K562 (cell line): ENCODE data around the gene KCNJ9. TPM values are rescaled to one million over a fixed set of nuclear protein-coding genes. Genes with fewer than 3 reads are reported as not detected.

ENCODE experiments used
- ATF1 ChIP-seq, 2 experiments: fragments of 450-650 bp in 1 of 2; IDR thresholded peaks; 2 replicates each; pipeline ENCODE4 v1.6.1; 2016; ENCODE audit warnings: missing compliant biosample characterization in 1 of 2, missing genetic modification characterization in 1 of 2
- CCAR2 ChIP-seq: fragments of 200-400 bp; formaldehyde crosslinking; IDR thresholded peaks from 2 replicates; pipeline ENCODE4 v1.6.1; 2017; ENCODE audit warnings: mild to moderate bottlenecking, low read depth, low read length
- CEBPG ChIP-seq, 3 experiments: fragments of 200-800 bp in 1 of 3; sonication (Bioruptor generic) in 1 of 3; sonication (generic) in 1 of 3; formaldehyde crosslinking in 1 of 3; IDR thresholded peaks in 2 of 3; conservative IDR thresholded peaks in 1 of 3; 2 replicates each; pipeline versions ENCODE4 v1.6.1 to v1.8.0; 2016 to 2022; ENCODE audit warnings: missing compliant biosample characterization in 2 of 3, missing genetic modification characterization in 2 of 3, mild to moderate bottlenecking in 1 of 3, missing genetic modification reagents in 1 of 3
- FOXP1 ChIP-seq: sonication (generic); formaldehyde crosslinking; IDR thresholded peaks from 2 replicates; pipeline ENCODE4 v1.8.0; 2022; ENCODE audit warnings: mild to moderate bottlenecking, missing genetic modification reagents
- JUN ChIP-seq, 2 experiments: sonication (generic) in 1 of 2; formaldehyde crosslinking in 1 of 2; IDR thresholded peaks; 2 replicates each; pipeline versions ENCODE4 v1.6.1 to v1.8.0; 2012 to 2022; ENCODE audit warnings: borderline replicate concordance in 2 of 2, mild to moderate bottlenecking in 2 of 2, improper control_type of control experiment in 1 of 2, low read depth in 1 of 2, low read length in 1 of 2, missing genetic modification reagents in 1 of 2
- KLF13 ChIP-seq: fragments of 450-650 bp; IDR thresholded peaks from 2 replicates; pipeline ENCODE4 v1.6.1; 2016; ENCODE audit warnings: missing genetic modification characterization, low read depth, mild to moderate bottlenecking, missing compliant biosample characterization, moderate library complexity, borderline replicate concordance
- LARP7 ChIP-seq: fragments of 450-650 bp; IDR thresholded peaks from 2 replicates; pipeline ENCODE4 v1.6.1; 2016
- NR2C2 ChIP-seq, 2 experiments: fragments of 200-800 bp in 1 of 2; sonication (Bioruptor generic) in 1 of 2; sonication (generic) in 1 of 2; formaldehyde crosslinking in 1 of 2; IDR thresholded peaks; 2 replicates each; pipeline versions ENCODE4 v1.6.1 to v1.8.0; 2016 to 2022; ENCODE audit warnings: mild to moderate bottlenecking in 1 of 2, missing compliant biosample characterization in 1 of 2, missing genetic modification characterization in 1 of 2, missing genetic modification reagents in 1 of 2
- TEAD4 ChIP-seq, 2 experiments: sonication (generic) in 1 of 2; formaldehyde crosslinking in 1 of 2; IDR thresholded peaks; 2 replicates each; pipeline versions ENCODE4 v1.6.1 to v1.8.0; 2012 to 2022; ENCODE audit warnings: borderline replicate concordance in 1 of 2, inconsistent platforms in 1 of 2, low read length in 1 of 2, mild to moderate bottlenecking in 1 of 2, missing genetic modification reagents in 1 of 2
- THRAP3 ChIP-seq: fragments of 450-650 bp; IDR thresholded peaks from 2 replicates; pipeline ENCODE4 v1.6.1; 2016; ENCODE audit warnings: mild to moderate bottlenecking, inconsistent platforms, borderline replicate concordance
- ZKSCAN8 ChIP-seq: fragments of 200-800 bp; sonication (Bioruptor generic); IDR thresholded peaks from 2 replicates; pipeline ENCODE4 v1.6.1; 2016; ENCODE audit warnings: missing genetic modification characterization, missing compliant biosample characterization
- ZNF24 ChIP-seq: fragments of 450-650 bp; IDR thresholded peaks from 2 replicates; pipeline ENCODE4 v1.6.1; 2016
- polyA plus RNA-seq, 8 experiments: library from polyadenylated mRNA; depleted of rRNA in 4 of 8; stranded (reverse) in 5 of 8; unstranded in 3 of 8; fragments of >200 nt; fragmentation: Nextera tagmentation in 2 of 8; fragmentation: Illumina TruSeq in 1 of 8; extraction: Ambion mirVana in 2 of 8; extraction: Trizol in 1 of 8; gene quantifications; 2 replicates each; pipeline versions ENCODE4 v1.2.1 to v1.2.3, GENCODE V29; 2011 to 2014; ENCODE audit warnings: inconsistent platforms in 1 of 8, missing spikeins in 1 of 8
- total RNA-seq, 7 experiments: library from RNA; depleted of rRNA in 6 of 7; stranded (reverse); fragments of >200 nt in 6 of 7; fragmentation: Illumina TruSeq in 2 of 7; extraction: Trizol in 2 of 7; gene quantifications; 2 replicates each; pipeline versions ENCODE4 v1.2.1 to v1.2.3, GENCODE V29; 2011 to 2021; ENCODE audit warnings: low replicate concordance in 1 of 7
- TF ChIP-seq, protein P1 (sequence below): fragments of 450-650 bp; formaldehyde crosslinking; IDR thresholded peaks from 2 replicates; pipeline ENCODE4 v1.4.0; 2020; ENCODE audit warnings: mild to moderate bottlenecking, moderate library complexity
- TF ChIP-seq, protein P2 (sequence below): sonication (generic); formaldehyde crosslinking; IDR thresholded peaks from 2 replicates; pipeline ENCODE4 v1.9.0; 2022; ENCODE audit warnings: mild to moderate bottlenecking, missing genetic modification reagents
- TF ChIP-seq, protein P3 (sequence below): sonication (generic); formaldehyde crosslinking; IDR thresholded peaks from 2 replicates; pipeline ENCODE4 v1.9.0; 2022; ENCODE audit warnings: mild to moderate bottlenecking, missing genetic modification reagents
- TF ChIP-seq, protein P4 (sequence below): fragments of 250-450 bp; sonication (Bioruptor Pico); IDR thresholded peaks from 2 replicates; pipeline ENCODE4 v1.9.0; 2021; ENCODE audit warnings: mild to moderate bottlenecking

The KCNJ9 gene
- total and polyA plus RNA-seq, 9 of the 15 experiments (the other 6 are each of a cell fraction or from before 2014, with no cell fraction given) = not detected

DNA sequence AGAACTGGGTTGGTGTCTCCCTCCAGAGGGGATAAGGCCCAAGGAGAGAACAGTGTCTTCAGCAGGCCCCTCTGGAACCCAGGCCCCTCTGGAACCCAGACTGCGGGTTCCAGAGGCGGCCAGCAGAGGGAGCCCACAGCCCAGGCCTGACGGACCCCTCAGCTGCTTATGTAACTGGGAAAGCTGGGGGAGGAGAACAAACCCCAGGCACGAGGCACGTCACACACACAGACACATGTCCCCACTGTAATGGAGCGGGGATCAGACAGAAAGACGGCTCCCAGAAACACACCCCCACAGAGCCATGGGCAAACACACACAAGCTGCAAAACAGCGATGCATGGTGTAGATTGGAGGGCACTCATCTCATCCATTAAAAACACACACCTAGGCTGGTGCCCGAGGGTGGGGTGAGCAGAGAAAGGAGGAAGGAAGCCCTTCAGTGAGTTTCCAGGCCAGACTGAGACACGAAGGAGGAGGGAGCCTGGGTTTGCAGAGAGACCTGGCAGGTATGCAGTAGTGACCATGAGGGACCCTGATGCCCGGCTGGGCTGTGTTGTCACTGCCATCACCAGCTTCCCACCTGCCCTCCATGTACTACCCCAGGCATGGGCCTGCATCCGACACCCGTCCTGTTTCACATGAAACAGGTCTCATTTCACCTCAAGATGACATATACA lies 19.8 kb downstream of the KCNJ9 start (continued):
- TF ChIP-seq NR2C2 (CRISPR knock-in tag; IDR thresholded peaks at IDR 0.05) (0 out of 2 replicates have a peak, but pooled peaks have one; percentile 49), NR2C2 (tag; IDR thresholded peaks at IDR 0.05) (no peak), CEBPG (CRISPR knock-in tag; IDR thresholded peaks at IDR 0.05) (no peak; the same call in 1 of the 2 replicates), CEBPG (tag; conservative IDR thresholded peaks at IDR 0.05 in 1 of 2, IDR thresholded peaks at IDR 0.05 in 1 of 2) (no peak), FOXP1 (CRISPR knock-in tag) (no peak), ATF1 (CRISPR knock-in tag; IDR thresholded peaks at IDR 0.05) (no peak), ATF1 (tag; IDR thresholded peaks at IDR 0.05) (peak; percentile 83), LARP7 (no peak), TEAD4 (IDR thresholded peaks at IDR 0.05; ENCODE audit: low read length) (no peak; the same call in 1 of the 2 replicates), TEAD4 (CRISPR knock-in tag; IDR thresholded peaks at IDR 0.05; ENCODE audit: borderline replicate concordance) (no peak), ZNF24 (no peak), JUN (IDR thresholded peaks at IDR 0.05; ENCODE audit: borderline replicate concordance, low read depth, low read length) (peak; percentile 67; the same call in 1 of the 2 replicates), JUN (CRISPR knock-in tag; IDR thresholded peaks at IDR 0.05; ENCODE audit: borderline replicate concordance) (no peak), KLF13 (tag) (no peak), CCAR2 (no peak), ZKSCAN8 (CRISPR knock-in tag) (no peak), THRAP3 (no peak)
- TF ChIP-seq, protein P1, sequence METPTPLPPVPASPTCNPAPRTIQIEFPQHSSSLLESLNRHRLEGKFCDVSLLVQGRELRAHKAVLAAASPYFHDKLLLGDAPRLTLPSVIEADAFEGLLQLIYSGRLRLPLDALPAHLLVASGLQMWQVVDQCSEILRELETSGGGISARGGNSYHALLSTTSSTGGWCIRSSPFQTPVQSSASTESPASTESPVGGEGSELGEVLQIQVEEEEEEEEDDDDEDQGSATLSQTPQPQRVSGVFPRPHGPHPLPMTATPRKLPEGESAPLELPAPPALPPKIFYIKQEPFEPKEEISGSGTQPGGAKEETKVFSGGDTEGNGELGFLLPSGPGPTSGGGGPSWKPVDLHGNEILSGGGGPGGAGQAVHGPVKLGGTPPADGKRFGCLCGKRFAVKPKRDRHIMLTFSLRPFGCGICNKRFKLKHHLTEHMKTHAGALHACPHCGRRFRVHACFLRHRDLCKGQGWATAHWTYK = peak; percentile 36; the same call in 1 of the 2 replicates
- TF ChIP-seq, protein P2, sequence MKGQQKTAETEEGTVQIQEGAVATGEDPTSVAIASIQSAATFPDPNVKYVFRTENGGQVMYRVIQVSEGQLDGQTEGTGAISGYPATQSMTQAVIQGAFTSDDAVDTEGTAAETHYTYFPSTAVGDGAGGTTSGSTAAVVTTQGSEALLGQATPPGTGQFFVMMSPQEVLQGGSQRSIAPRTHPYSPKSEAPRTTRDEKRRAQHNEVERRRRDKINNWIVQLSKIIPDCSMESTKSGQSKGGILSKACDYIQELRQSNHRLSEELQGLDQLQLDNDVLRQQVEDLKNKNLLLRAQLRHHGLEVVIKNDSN (CRISPR knock-in tag) = no peak
- TF ChIP-seq, protein P3, sequence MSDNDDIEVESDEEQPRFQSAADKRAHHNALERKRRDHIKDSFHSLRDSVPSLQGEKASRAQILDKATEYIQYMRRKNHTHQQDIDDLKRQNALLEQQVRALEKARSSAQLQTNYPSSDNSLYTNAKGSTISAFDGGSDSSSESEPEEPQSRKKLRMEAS (CRISPR knock-in tag) = peak; percentile 87
- TF ChIP-seq, protein P4, sequence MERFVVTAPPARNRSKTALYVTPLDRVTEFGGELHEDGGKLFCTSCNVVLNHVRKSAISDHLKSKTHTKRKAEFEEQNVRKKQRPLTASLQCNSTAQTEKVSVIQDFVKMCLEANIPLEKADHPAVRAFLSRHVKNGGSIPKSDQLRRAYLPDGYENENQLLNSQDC (CRISPR knock-in tag) = no peak
